Neural crest cell (in vitro differentiated cells): ENCODE results near the gene PCMT1. TPM values are rescaled to one million over a fixed set of nuclear protein-coding genes. Genes with fewer than 3 reads are reported as not detected.

Source experiments
- DNase-seq: peaks from one replicate; pipeline ENCODE4 v3.0.0; 2021; ENCODE audit warnings: low read depth, mixed read lengths, low spot score
- H3K27ac Mint-ChIP-seq: one replicate; pipeline ENCODE4 v1.8.0; 2021; ENCODE audit warnings: mild to moderate bottlenecking, mixed read lengths; ENCODE audit not compliant: unreplicated experiment
- H3K27me3 Mint-ChIP-seq: 2 replicates; pipeline ENCODE4 v1.8.0; 2021; ENCODE audit warnings: low read depth, mild to moderate bottlenecking, mixed read lengths
- H3K36me3 Mint-ChIP-seq: 2 replicates; pipeline ENCODE4 v1.8.0; 2021; ENCODE audit warnings: low read depth, mild to moderate bottlenecking, mixed read lengths
- H3K4me1 Mint-ChIP-seq: 2 replicates; pipeline ENCODE4 v1.8.0; 2021; ENCODE audit warnings: mixed read lengths
- H3K4me3 Mint-ChIP-seq: one replicate; pipeline ENCODE4 v1.8.0; 2021; ENCODE audit warnings: mild to moderate bottlenecking, mixed read lengths
- H3K9me3 Mint-ChIP-seq: 2 replicates; pipeline ENCODE4 v1.8.0; 2021; ENCODE audit warnings: mixed read lengths
- total RNA-seq: library from RNA; stranded (reverse); gene quantifications from 2 replicates; pipeline ENCODE4 v1.2.1, GENCODE V29; 2021
- TF ChIP-seq, protein P1 (sequence below): fragments of 200-600 bp; sonication (generic); conservative IDR thresholded peaks from 2 replicates; pipeline ENCODE4 v1.5.0; 2021; ENCODE audit warnings: antibody characterized with exemption, mild to moderate bottlenecking

Gene PCMT1
- total RNA-seq, 1 donor from 2014 or later, result 67.4 TPM

DNA sequence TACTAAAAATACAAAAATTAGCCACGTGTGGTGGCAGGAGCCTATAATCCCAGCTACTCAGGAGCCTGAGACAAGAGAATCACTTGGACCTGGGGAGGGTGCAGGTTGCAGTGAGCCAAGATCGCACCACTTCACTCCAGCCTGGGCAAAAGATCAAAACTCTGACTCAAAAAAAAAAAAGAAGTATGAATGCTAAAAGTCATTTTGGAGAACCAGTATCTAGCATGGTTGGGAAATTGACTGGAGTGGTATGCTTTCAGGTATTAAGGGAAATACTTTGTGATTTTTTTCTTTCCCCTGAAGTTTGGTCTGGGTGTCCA is 30.1 kb downstream of the PCMT1 start:
- H3K27me3 Mint-ChIP-seq, result no peaks in the 10 kb centered on the region
- peaks cover 8% of the 10 kb centered on the region for H3K36me3 Mint-ChIP-seq
- no peak overlapping the region for H3K4me3 Mint-ChIP-seq
- TF ChIP-seq, protein P1, sequence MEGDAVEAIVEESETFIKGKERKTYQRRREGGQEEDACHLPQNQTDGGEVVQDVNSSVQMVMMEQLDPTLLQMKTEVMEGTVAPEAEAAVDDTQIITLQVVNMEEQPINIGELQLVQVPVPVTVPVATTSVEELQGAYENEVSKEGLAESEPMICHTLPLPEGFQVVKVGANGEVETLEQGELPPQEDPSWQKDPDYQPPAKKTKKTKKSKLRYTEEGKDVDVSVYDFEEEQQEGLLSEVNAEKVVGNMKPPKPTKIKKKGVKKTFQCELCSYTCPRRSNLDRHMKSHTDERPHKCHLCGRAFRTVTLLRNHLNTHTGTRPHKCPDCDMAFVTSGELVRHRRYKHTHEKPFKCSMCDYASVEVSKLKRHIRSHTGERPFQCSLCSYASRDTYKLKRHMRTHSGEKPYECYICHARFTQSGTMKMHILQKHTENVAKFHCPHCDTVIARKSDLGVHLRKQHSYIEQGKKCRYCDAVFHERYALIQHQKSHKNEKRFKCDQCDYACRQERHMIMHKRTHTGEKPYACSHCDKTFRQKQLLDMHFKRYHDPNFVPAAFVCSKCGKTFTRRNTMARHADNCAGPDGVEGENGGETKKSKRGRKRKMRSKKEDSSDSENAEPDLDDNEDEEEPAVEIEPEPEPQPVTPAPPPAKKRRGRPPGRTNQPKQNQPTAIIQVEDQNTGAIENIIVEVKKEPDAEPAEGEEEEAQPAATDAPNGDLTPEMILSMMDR, result no peak
- no peaks in the 10 kb centered on the region for H3K9me3 Mint-ChIP-seq
- H3K4me1 Mint-ChIP-seq, result no peaks in the 10 kb centered on the region
- no peak overlapping the region for H3K27ac Mint-ChIP-seq
- no peak for DNase-seq

DNA sequence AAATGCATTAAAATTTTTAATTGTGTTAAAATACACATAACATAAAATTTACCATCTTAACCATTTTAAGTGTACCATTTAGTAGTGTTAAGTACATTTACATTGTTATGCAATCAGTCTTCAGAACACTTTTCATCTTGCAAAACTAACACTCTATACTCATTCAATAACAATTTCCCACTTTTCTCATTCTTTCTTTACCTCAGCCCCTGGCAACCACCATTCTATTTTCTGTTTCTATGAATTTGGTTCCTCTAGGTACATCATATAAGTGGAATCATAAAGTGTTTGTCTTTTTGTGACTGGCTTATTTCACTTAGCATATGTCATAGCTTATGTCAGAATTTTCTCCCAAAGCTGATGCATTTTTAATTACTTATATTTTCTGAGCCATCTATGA is 32.2 kb downstream of the PCMT1 start:
- Mint-ChIP-seq H3K4me3 (no peak overlapping the region), H3K36me3 (peaks cover 9% of the 10 kb centered on the region), H3K27me3 (no peaks in the 10 kb centered on the region), H3K4me1 (no peaks in the 10 kb centered on the region), H3K9me3 (no peaks in the 10 kb centered on the region), H3K27ac (no peak overlapping the region)
- DNase-seq, result no peak
- TF ChIP-seq, protein P1, result no peak

DNA sequence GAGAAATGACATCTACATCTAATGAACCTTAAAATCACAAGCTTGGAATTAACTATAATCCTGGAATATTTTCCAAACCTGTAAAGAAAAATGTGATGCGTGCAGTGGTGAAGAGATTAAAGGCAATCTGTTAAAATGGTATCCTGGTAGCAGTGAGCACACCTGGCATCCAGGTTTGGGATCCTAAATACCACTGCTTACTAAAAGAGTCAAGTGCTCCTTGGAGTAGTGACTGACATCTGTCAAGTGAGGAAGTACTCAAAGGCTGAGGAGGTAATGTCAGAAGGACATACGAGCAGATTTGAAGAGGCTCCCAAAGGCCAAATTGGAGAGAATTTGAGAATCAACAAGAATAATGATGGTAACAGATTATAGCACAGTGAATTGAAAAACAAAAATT is 32.8 kb downstream of the PCMT1 start:
- H3K27me3 Mint-ChIP-seq, result no peaks in the 10 kb centered on the region
- no peak for DNase-seq
- TF ChIP-seq, protein P1, result no peak
- H3K36me3 Mint-ChIP-seq, result peaks cover 9% of the 10 kb centered on the region
- H3K27ac Mint-ChIP-seq, result no peak overlapping the region
- no peak overlapping the region for H3K4me3 Mint-ChIP-seq
- no peaks in the 10 kb centered on the region for H3K9me3 Mint-ChIP-seq
- H3K4me1 Mint-ChIP-seq, result no peaks in the 10 kb centered on the region

DNA sequence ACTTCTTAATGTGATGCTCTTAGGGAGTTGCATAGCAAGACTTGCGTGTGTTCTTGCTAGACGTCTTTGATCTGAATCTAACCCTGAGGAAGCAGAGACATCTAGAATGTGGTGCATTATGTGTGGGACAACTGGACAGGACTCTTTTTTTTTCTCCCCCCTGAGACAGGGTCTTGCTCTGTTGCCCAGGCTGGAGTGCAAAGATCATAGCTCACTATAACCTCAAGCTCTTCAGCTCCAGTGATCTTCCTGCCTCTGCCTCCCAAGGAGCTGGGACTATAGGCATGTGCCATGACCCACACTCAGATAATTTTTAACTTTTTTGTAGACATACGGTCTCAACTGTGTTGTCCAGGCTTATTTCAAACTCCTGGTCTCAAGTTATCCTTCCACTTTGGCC is 34.0 kb downstream of the PCMT1 start:
- Mint-ChIP-seq H3K27me3 (no peaks in the 10 kb centered on the region), H3K4me1 (no peaks in the 10 kb centered on the region), H3K36me3 (peaks cover 16% of the 10 kb centered on the region), H3K4me3 (no peak overlapping the region), H3K9me3 (no peaks in the 10 kb centered on the region), H3K27ac (no peak overlapping the region)
- no peak for DNase-seq
- TF ChIP-seq, protein P1, result no peak

DNA sequence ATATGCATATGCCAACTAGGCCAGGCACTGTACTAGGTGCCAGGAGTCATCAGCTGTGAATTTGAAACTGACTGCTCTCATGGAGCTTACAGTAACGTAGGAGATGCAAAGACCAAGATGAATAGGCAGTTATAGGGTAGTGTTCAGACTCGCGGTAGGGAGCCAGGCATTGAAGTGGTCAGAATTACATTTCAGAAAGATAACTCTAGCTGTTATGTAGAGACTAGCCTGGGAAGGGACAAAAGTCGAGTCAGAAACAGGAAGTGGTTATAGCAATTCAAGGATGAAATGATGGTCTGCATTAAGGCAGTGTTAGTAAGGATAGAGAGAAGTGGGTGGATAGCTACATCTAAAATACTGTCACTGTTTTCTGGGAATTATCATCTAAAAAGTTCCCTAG is 56.6 kb downstream of the PCMT1 start:
- no peak for DNase-seq
- H3K36me3 Mint-ChIP-seq, result peaks cover 9% of the 10 kb centered on the region
- no peak overlapping the region for H3K27ac Mint-ChIP-seq
- H3K27me3 Mint-ChIP-seq, result no peaks in the 10 kb centered on the region
- peaks cover 6% of the 10 kb centered on the region for H3K4me1 Mint-ChIP-seq
- TF ChIP-seq, protein P1, result no peak
- no peaks in the 10 kb centered on the region for H3K9me3 Mint-ChIP-seq
- H3K4me3 Mint-ChIP-seq, result no peak overlapping the region

DNA sequence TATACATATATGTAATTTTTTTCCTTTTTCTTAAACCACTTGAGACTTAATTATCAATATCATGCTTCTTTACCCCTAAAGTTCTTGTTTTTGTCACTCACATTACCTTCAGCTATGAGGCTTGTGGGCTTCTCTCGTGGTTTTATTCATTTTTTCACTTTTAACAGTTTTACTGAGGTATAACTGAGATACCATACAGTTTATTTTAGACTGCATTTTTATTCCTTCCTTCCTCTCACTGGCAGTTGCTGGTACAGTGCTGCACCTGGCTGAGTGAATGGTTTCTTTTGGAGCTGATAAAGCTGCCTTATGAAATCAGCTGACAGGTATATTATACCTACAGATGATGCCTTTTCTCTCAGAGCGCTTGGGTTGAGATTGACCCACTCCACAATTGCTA is 60.3 kb downstream of the PCMT1 start:
- TF ChIP-seq, protein P1, result no peak
- Mint-ChIP-seq H3K4me3 (no peak overlapping the region), H3K27ac (no peak overlapping the region), H3K9me3 (no peaks in the 10 kb centered on the region), H3K4me1 (no peaks in the 10 kb centered on the region), H3K36me3 (peaks cover 10% of the 10 kb centered on the region), H3K27me3 (no peaks in the 10 kb centered on the region)
- no peak for DNase-seq
